B cell (primary cell): ENCODE data around the gene TWIST2.

Experiments used
- EZH2 ChIP-seq: IDR thresholded peaks from 2 replicates; pipeline ENCODE4 v1.6.1; 2012; ENCODE audit warnings: borderline replicate concordance, low read depth, mild to moderate bottlenecking, moderate library complexity, low read length; ENCODE audit not compliant: insufficient read depth, poor library complexity, severe bottlenecking
- TF ChIP-seq, protein P1 (sequence below): fragments of 200-600 bp; IDR thresholded peaks from one replicate; pipeline ENCODE4 v1.8.0; 2022; ENCODE audit warnings: antibody characterized with exemption, mild to moderate bottlenecking

DNA sequence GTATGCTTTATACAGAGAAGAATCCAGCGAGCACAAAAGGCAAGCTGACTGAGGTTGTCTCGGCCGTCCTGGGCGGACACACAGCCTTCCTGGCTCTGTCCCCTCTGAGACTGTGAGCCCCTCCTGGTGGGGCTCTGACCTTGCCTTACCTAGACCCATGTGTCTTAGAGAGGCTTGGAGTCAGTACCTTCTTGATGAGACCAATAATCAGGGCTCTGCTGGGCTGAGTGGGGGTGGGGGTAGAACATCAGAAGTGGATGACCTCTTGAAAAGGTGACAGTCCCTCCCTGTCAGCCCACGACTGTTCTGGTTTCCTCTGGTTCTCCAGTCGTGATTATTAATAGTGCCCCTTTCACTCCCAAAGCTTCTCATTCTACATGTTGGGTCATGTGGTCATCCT lies 31.2 kb downstream of the TWIST2 start:
- TF ChIP-seq, protein P1, sequence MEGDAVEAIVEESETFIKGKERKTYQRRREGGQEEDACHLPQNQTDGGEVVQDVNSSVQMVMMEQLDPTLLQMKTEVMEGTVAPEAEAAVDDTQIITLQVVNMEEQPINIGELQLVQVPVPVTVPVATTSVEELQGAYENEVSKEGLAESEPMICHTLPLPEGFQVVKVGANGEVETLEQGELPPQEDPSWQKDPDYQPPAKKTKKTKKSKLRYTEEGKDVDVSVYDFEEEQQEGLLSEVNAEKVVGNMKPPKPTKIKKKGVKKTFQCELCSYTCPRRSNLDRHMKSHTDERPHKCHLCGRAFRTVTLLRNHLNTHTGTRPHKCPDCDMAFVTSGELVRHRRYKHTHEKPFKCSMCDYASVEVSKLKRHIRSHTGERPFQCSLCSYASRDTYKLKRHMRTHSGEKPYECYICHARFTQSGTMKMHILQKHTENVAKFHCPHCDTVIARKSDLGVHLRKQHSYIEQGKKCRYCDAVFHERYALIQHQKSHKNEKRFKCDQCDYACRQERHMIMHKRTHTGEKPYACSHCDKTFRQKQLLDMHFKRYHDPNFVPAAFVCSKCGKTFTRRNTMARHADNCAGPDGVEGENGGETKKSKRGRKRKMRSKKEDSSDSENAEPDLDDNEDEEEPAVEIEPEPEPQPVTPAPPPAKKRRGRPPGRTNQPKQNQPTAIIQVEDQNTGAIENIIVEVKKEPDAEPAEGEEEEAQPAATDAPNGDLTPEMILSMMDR, result no peak
- TF ChIP-seq EZH2, result no peak
